IMR-90 (cell line): Measurements from ENCODE around the gene GPR132.

ENCODE experiments used
- CEBPB ChIP-seq: IDR thresholded peaks from 2 replicates; pipeline ENCODE4 v1.6.1; 2012; ENCODE audit warnings: low read depth, low read length, improper control_type of control experiment
- CHD1 ChIP-seq: IDR thresholded peaks from 2 replicates; pipeline ENCODE4 v1.6.1; 2012; ENCODE audit warnings: low read depth, low read length, improper control_type of control experiment
- CTCF ChIP-seq: conservative IDR thresholded peaks from 2 replicates; pipeline ENCODE4 v1.5.1; 2012; ENCODE audit warnings: mild to moderate bottlenecking, low read depth, low read length, improper control_type of control experiment
- FOS ChIP-seq: fragments of 150-350 bp; IDR thresholded peaks from 2 replicates; pipeline ENCODE4 v1.6.1; 2016; ENCODE audit warnings: low read depth, low read length
- MAFK ChIP-seq: IDR thresholded peaks from 2 replicates; pipeline ENCODE4 v1.6.1; 2012; ENCODE audit warnings: low read depth, low read length, improper control_type of control experiment
- MXI1 ChIP-seq: IDR thresholded peaks from 2 replicates; pipeline ENCODE4 v1.6.1; 2012; ENCODE audit warnings: low read depth, mild to moderate bottlenecking, low read length, moderate library complexity, borderline replicate concordance
- POLR2A ChIP-seq: IDR thresholded peaks from 2 replicates; pipeline ENCODE4 v1.6.1; 2012; ENCODE audit warnings: mild to moderate bottlenecking, low read depth, low read length
- RAD21 ChIP-seq: IDR thresholded peaks from 2 replicates; pipeline ENCODE4 v1.6.1; 2012; ENCODE audit warnings: low read length, improper control_type of control experiment
- RCOR1 ChIP-seq: IDR thresholded peaks from 2 replicates; pipeline ENCODE4 v1.6.1; 2012; ENCODE audit warnings: mild to moderate bottlenecking, low read length, improper control_type of control experiment; ENCODE audit not compliant: insufficient replicate concordance
- RFX5 ChIP-seq: IDR thresholded peaks from 2 replicates; pipeline ENCODE4 v1.8.0; 2012; ENCODE audit warnings: low read depth, mild to moderate bottlenecking, low read length, moderate library complexity
- SMC3 ChIP-seq: fragments of 150-350 bp; IDR thresholded peaks from 2 replicates; pipeline ENCODE4 v1.6.1; 2016; ENCODE audit warnings: low read depth, mild to moderate bottlenecking, antibody characterized with exemption, low read length, moderate library complexity
- USF2 ChIP-seq: fragments of 150-350 bp; IDR thresholded peaks from 2 replicates; pipeline ENCODE4 v1.6.1; 2017; ENCODE audit warnings: mild to moderate bottlenecking, antibody characterized with exemption, low read length, low read depth

- TF ChIP-seq RFX5 (no peak), RAD21 (no peak), POLR2A (no peak), CTCF (no peak), USF2 (no peak), CEBPB (no peak), RCOR1 (no peak), FOS (no peak), CHD1 (no peak), MAFK (no peak), SMC3 (no peak), MXI1 (no peak)
Measured at GRCh38 chr14:105072892-105073719, 7.9 kb upstream of the GPR132 start.
